LNCaP clone FGC (cell line): ENCODE results near the gene OR10V1.

Source experiments
- DNase-seq: peaks from one replicate; pipeline ENCODE4 v3.0.0-alpha.2; 2011; ENCODE audit warnings: low read depth
- H3K4me3 ChIP-seq: 2 replicates; pipeline ENCODE4 v1.5.1; 2011; ENCODE audit warnings: mild to moderate bottlenecking, low read depth, low read length, control low read depth
- TF ChIP-seq, protein P1 (sequence below): IDR thresholded peaks from 2 replicates; pipeline ENCODE4 v1.5.1; 2012; ENCODE audit warnings: mild to moderate bottlenecking; ENCODE audit not compliant: control insufficient read depth, insufficient read depth; ENCODE audit errors: extremely low read depth

Gene OR10V1

DNA sequence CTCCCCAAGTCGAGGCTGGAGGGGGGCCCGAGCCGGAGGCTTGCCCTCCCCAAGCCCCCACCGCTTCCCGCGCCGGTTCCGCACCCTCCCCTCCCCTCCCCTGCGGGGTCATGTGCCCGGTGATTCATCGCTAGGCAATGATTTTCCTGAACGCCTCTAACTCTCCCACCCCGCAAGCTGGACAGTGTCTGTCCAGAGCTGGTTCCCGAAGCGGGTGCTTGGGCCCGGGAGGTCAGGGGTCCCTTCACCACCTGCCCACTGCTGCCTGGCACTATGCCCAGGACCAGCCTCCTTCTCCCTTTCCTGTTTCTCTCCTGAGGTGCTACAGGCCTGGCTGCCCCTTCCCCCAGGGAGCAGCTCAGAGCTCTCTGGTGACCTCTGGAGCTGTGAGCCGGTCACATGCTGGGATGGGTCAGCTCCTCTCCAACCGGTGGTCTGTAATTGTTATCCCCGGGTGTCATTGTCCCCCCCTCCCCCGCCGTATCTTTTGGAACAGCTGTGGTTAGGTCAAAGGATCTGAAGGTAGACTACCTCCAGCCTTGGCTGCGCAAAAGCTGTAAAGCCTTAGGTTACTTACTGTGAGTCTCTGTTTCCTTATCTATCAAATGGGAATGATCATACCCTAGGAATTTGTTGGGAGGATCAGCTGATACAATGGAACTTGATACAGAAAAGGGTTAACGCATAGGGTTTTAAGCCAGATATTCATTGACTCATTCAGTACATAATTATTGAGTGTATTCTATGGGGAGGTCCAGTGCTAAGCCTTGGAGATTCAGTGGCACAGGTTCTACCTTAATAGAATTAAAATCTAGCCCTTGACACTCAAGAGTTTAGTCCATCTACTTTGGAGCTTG, 42.3 kb upstream of the OR10V1 start:
- no peak for DNase-seq
- H3K4me3 ChIP-seq = peak overlapping the region; percentile 80
- TF ChIP-seq, protein P1, sequence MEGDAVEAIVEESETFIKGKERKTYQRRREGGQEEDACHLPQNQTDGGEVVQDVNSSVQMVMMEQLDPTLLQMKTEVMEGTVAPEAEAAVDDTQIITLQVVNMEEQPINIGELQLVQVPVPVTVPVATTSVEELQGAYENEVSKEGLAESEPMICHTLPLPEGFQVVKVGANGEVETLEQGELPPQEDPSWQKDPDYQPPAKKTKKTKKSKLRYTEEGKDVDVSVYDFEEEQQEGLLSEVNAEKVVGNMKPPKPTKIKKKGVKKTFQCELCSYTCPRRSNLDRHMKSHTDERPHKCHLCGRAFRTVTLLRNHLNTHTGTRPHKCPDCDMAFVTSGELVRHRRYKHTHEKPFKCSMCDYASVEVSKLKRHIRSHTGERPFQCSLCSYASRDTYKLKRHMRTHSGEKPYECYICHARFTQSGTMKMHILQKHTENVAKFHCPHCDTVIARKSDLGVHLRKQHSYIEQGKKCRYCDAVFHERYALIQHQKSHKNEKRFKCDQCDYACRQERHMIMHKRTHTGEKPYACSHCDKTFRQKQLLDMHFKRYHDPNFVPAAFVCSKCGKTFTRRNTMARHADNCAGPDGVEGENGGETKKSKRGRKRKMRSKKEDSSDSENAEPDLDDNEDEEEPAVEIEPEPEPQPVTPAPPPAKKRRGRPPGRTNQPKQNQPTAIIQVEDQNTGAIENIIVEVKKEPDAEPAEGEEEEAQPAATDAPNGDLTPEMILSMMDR = 0 out of 2 replicates have a peak, but pooled peaks have one; percentile 11

DNA sequence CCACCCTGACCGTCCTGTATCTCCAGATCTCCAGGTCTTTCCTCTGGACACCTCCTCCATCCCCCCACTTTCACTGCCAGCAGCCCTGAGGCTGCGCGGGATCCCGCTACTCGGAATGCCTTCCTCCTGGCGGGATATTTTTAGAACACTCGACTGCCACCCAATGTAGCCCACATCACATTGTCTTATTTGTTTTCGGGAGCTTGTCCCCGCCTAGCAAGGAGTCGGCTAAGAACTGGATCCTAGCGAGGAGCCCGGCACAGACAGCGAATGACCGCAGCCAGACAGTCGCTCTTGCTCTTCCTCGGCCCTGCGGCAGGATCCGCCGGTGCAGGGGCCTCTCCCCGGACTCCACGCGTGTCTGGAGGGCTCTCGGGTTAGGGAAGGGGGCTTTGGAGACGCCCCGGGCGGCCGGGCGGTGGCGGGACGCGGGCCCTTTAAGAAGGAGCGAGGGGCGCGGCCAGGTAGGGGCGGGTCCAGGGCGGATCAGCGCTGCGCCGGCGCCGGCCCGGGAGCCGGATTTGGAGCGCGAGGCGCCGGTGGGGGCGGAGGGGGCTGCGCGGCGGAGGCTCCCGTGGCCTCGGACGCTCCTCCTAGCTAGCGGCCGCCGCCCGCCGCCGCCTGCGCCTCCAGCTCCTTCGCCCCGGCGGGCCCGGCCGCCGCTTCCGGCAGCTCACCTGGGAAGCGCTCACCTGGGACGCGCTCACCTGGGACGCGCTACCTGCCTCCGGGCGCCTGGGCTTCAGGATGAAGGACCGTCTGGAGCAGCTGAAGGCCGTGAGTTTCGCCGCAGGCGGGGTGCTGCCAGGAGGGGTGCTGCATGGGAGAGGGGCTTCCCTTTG, 41.4 kb upstream of the OR10V1 start, which contains the start of gene STX3:
Gene STX3 (plus strand): TSS at position 518 of the 842 bp plus-strand sequence. CDS start 230 bp downstream, at position 748.
- H3K4me3 ChIP-seq = peak within 1 kb of the TSS; percentile 80
- no peak for DNase-seq
- TF ChIP-seq, protein P1 = peak; percentile 25; the same call in 1 of the 2 replicates

DNA sequence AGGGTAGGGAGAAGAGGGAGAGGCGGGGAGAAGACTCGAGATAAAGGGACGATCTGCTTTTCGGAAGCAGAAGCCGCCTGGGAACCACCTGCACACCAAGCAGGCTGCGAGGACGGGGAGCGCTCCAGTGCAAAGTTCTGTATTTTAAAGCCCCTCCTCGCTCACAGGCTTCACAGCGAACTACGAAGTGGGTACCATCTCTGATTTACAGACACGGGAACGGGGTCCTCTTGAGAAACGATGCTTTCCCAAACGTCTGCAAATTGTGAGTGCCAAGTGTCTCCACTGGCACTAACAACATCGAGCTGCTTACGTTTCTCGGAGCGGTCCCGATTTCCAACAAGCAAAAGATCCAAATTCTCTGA, 40.8 kb upstream of the OR10V1 start:
- peak overlapping the region; percentile 80 for H3K4me3 ChIP-seq
- TF ChIP-seq, protein P1 = no peak
- no peak for DNase-seq

DNA sequence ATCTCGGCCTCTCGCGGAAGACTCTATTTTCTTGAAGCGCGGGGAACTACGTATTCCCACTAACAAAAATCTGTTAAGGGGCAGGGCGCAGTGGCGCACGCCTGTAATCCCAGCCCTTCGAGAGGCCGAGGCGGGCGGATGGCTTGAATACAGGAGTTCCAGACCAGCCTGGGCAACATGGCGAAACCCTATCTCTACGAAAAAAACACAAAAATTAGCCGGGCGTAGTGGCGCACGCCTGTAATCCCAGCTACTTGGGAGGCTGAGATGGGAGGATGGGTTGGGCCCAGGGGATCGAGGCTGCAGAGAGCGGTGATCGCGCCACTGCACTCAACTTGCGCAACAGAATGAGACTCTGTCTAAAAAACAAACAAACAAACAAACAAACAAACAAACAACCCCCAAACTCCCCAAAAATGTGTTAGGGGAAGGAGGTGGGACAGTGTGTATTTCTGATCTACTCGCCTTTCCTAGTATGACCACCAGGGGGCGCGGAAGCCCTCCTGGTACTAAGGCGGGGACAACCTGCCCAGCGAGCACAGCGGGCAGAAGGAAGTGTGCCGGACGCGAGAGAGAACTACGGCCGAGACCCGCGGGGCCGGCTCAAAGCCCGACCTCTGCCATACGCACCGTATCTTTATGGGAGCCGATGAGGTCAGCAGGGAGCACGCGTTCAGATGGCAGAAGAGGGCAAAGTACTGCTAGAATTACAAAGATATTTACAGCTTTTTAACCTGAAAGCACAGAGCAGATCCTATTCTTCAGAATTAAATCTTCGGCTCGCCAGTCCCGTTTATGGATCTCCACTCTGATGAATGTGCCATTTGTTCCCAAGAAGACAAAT, 40.2 kb upstream of the OR10V1 start:
- peak overlapping the region; percentile 80 for H3K4me3 ChIP-seq
- TF ChIP-seq, protein P1 = peak; percentile 92
- no peak for DNase-seq

DNA sequence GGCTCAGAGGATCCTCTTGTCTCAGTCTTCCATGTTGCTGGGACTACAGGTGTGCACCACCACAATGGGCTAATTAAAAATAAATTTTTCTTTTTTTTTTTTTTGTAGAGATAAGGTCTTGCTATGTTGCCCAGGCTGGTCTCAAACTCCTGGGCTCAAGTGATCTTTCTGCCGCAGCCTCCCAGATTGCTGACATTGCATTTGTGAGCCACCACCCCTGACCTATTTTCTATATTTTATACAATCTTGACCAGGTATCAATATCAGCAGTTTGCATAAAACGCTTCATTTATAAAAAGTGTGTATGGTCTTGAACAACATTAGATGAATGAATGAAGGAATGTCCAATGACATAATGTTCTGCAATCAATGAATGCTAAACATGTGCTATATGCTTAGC, 32.5 kb upstream of the OR10V1 start:
- DNase-seq = no peak
- H3K4me3 ChIP-seq = no peak overlapping the region
- TF ChIP-seq, protein P1 = no peak

DNA sequence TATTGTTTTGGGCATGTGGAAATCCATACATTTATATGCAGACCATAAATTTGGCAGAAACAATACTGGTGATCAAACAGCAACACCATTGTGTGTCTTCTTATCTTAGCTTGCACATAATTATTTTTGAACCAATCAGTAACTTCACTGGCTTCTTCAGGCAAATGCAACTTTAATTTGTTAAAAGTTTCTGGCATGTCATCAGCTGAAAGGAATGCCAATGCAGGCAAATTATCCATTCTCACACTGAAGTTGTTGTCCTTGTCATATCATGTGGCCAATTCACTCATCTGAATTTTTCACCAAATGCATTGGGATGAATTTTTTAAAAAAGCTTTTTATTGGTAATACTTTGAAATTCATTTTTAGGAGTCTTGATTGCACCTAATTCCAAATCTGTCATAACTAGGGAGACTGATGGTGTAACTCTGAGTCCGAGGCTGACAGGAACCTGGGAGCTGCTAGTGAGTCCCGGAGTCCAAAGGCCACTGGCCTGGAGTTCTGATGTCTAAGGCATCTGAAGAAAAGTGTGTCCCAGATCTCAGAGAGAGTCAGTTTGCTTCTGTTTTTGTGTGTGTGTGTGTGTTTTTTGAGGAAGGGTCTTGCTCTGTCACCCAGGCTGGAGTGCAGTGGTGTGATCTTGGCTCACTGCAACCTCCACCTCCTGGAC, 17.4 kb upstream of the OR10V1 start:
- TF ChIP-seq, protein P1 = no peak
- no peak for DNase-seq
- no peak overlapping the region for H3K4me3 ChIP-seq
